Astrocyte (in vitro differentiated cells and primary cell): ENCODE data around the gene JUN. TPM values are rescaled to one million over a fixed set of nuclear protein-coding genes. Genes with fewer than 3 reads are reported as not detected.
A peak's percentile ranks its signal among the peaks of the same experiment; 100 is the strongest.

ENCODE experiments used
- DNase-seq: peaks from one replicate; pipeline ENCODE4 v3.0.0-alpha.2; 2010; ENCODE audit warnings: low read depth
- FAIRE-seq: peaks from 2 replicates; lab custom pipeline; 2011; peaks lifted over from hg19 to GRCh38; lab: Jason Lieb, UNC
- H2AFZ ChIP-seq: 2 replicates; pipeline ENCODE4 v1.6.0; 2012; ENCODE audit warnings: low read depth, low read length, inconsistent platforms
- H3K27ac ChIP-seq: 2 replicates; pipeline ENCODE4 v1.5.1; 2011; ENCODE audit warnings: low read depth, low read length, inconsistent platforms
- H3K27me3 ChIP-seq: 2 replicates; pipeline ENCODE4 v1.6.0; 2011; ENCODE audit warnings: low read length, inconsistent platforms; ENCODE audit not compliant: insufficient read depth
- H3K36me3 ChIP-seq: 2 replicates; pipeline ENCODE4 v1.5.1; 2011; ENCODE audit warnings: low read length, inconsistent platforms; ENCODE audit not compliant: insufficient read depth
- H3K4me1 ChIP-seq: 2 replicates; pipeline ENCODE4 v1.5.1; 2011; ENCODE audit warnings: low read length, inconsistent platforms; ENCODE audit not compliant: insufficient read depth
- H3K4me2 ChIP-seq: 2 replicates; pipeline ENCODE4 v1.6.0; 2012; ENCODE audit warnings: low read length, inconsistent platforms
- H3K4me3 ChIP-seq: 2 replicates; pipeline ENCODE4 v1.5.1; 2011; ENCODE audit warnings: low read depth, mild to moderate bottlenecking, low read length, inconsistent platforms; ENCODE audit not compliant: insufficient read depth
- H3K79me2 ChIP-seq: 2 replicates; pipeline ENCODE4 v1.6.0; 2012; ENCODE audit warnings: mild to moderate bottlenecking, low read length, inconsistent platforms; ENCODE audit not compliant: insufficient read depth
- H3K9ac ChIP-seq: 2 replicates; pipeline ENCODE4 v1.6.0; 2012; ENCODE audit warnings: mild to moderate bottlenecking, low read length, inconsistent platforms
- H3K9me3 ChIP-seq: 2 replicates; pipeline ENCODE4 v1.5.1; 2012; ENCODE audit warnings: low read depth, mild to moderate bottlenecking, low read length, inconsistent platforms; ENCODE audit not compliant: insufficient read depth
- H4K20me1 ChIP-seq: 2 replicates; pipeline ENCODE4 v1.6.0; 2012; ENCODE audit warnings: low read length, inconsistent platforms; ENCODE audit not compliant: insufficient read depth
- H3K27ac Mint-ChIP-seq: one replicate; pipeline ENCODE4 v1.8.0; 2021; ENCODE audit warnings: mild to moderate bottlenecking, mixed read lengths; ENCODE audit not compliant: unreplicated experiment
- H3K27me3 Mint-ChIP-seq: one replicate; pipeline ENCODE4 v1.8.0; 2021; ENCODE audit warnings: low read depth, mixed read lengths; ENCODE audit not compliant: unreplicated experiment
- H3K36me3 Mint-ChIP-seq: one replicate; pipeline ENCODE4 v1.8.0; 2021; ENCODE audit warnings: low read depth, mixed read lengths; ENCODE audit not compliant: unreplicated experiment
- H3K4me1 Mint-ChIP-seq: one replicate; pipeline ENCODE4 v1.8.0; 2021; ENCODE audit warnings: low read depth, mixed read lengths; ENCODE audit not compliant: unreplicated experiment
- H3K4me3 Mint-ChIP-seq: one replicate; pipeline ENCODE4 v1.8.0; 2021; ENCODE audit warnings: mild to moderate bottlenecking, moderate library complexity, mixed read lengths; ENCODE audit not compliant: unreplicated experiment
- H3K9me3 Mint-ChIP-seq: one replicate; pipeline ENCODE4 v1.8.0; 2021; ENCODE audit warnings: mild to moderate bottlenecking, mixed read lengths; ENCODE audit not compliant: unreplicated experiment
- CTCF ChIP-seq: IDR thresholded peaks from 2 replicates; pipeline ENCODE4 v1.5.1; 2011; ENCODE audit warnings: low read depth, mild to moderate bottlenecking, inconsistent platforms, low read length, moderate library complexity; ENCODE audit not compliant: insufficient read depth
- EZH2 ChIP-seq: IDR thresholded peaks from 2 replicates; pipeline ENCODE4 v1.6.1; 2012; ENCODE audit warnings: mild to moderate bottlenecking, low read length, inconsistent platforms; ENCODE audit not compliant: insufficient read depth
- total RNA-seq: library from RNA; stranded (reverse); gene quantifications from 2 replicates; pipeline ENCODE4 v1.2.1, GENCODE V29; 2021

The JUN gene
- total RNA-seq, 1 donor from 2014 or later: 101 TPM

- H3K4me1 ChIP-seq: peaks cover 63% of the 10 kb centered on the region
- no peaks in the 10 kb centered on the region for H3K27me3 Mint-ChIP-seq
- H3K9ac ChIP-seq: peak overlapping the region; percentile 80
- peak overlapping the region; percentile 65 for H2AFZ ChIP-seq
- H3K27me3 ChIP-seq: no peaks in the 10 kb centered on the region
- H3K9me3 Mint-ChIP-seq: no peaks in the 10 kb centered on the region
- DNase-seq (peak; percentile 85), FAIRE-seq (no peak)
- no peak for TF ChIP-seq CTCF
- TF ChIP-seq EZH2: no peak
- H3K4me1 Mint-ChIP-seq: peaks cover 35% of the 10 kb centered on the region
- H3K4me3 Mint-ChIP-seq: peak overlapping the region; percentile 81
- H3K36me3 Mint-ChIP-seq: no peaks in the 10 kb centered on the region
- no peaks in the 10 kb centered on the region for H4K20me1 ChIP-seq
- no peaks in the 10 kb centered on the region for H3K36me3 ChIP-seq
- H3K4me2 ChIP-seq: peak overlapping the region; percentile 89
- H3K27ac ChIP-seq: peak overlapping the region; percentile 79
- no peaks in the 10 kb centered on the region for H3K9me3 ChIP-seq
- H3K4me3 ChIP-seq: peak overlapping the region; percentile 49
- H3K27ac Mint-ChIP-seq: peak overlapping the region; percentile 91
- no peaks in the 10 kb centered on the region for H3K79me2 ChIP-seq
Measured at GRCh38 chr1:58816072-58816746, 32.4 kb upstream of the JUN start.

GRCh38 chr1:58815686-58816071, 31.8 kb upstream of the JUN start:
- no peaks in the 10 kb centered on the region for H4K20me1 ChIP-seq
- H3K4me1 Mint-ChIP-seq: peaks cover 35% of the 10 kb centered on the region
- H3K4me3 ChIP-seq: peak overlapping the region; percentile 49
- no peaks in the 10 kb centered on the region for H3K27me3 Mint-ChIP-seq
- peak overlapping the region; percentile 89 for H3K4me2 ChIP-seq
- H3K79me2 ChIP-seq: no peaks in the 10 kb centered on the region
- H3K9me3 Mint-ChIP-seq: no peaks in the 10 kb centered on the region
- FAIRE-seq (no peak), DNase-seq (no peak)
- peak overlapping the region; percentile 91 for H3K27ac Mint-ChIP-seq
- H3K9me3 ChIP-seq: no peaks in the 10 kb centered on the region
- peak overlapping the region; percentile 81 for H3K4me3 Mint-ChIP-seq
- H3K9ac ChIP-seq: peak overlapping the region; percentile 80
- TF ChIP-seq CTCF: no peak
- H3K36me3 Mint-ChIP-seq: no peaks in the 10 kb centered on the region
- H3K36me3 ChIP-seq: no peaks in the 10 kb centered on the region
- H3K4me1 ChIP-seq: peaks cover 63% of the 10 kb centered on the region
- H3K27ac ChIP-seq: peak overlapping the region; percentile 79
- H2AFZ ChIP-seq: peak overlapping the region; percentile 1
- no peaks in the 10 kb centered on the region for H3K27me3 ChIP-seq

- Mint-ChIP-seq H3K36me3 (no peaks in the 10 kb centered on the region), H3K4me3 (peak overlapping the region; percentile 81), H3K27ac (peak overlapping the region; percentile 91), H3K27me3 (no peaks in the 10 kb centered on the region), H3K9me3 (no peaks in the 10 kb centered on the region), H3K4me1 (peaks cover 35% of the 10 kb centered on the region)
- TF ChIP-seq CTCF (no peak), EZH2 (no peak)
- peak overlapping the region; percentile 80 for H3K9ac ChIP-seq
- H3K27ac ChIP-seq: peak overlapping the region; percentile 79
- peak overlapping the region; percentile 49 for H3K4me3 ChIP-seq
- H3K9me3 ChIP-seq: no peaks in the 10 kb centered on the region
- H3K4me2 ChIP-seq: peak overlapping the region; percentile 89
- H3K36me3 ChIP-seq: no peaks in the 10 kb centered on the region
- DNase-seq (peak; percentile 99), FAIRE-seq (no peak)
- no peaks in the 10 kb centered on the region for H3K79me2 ChIP-seq
- H3K4me1 ChIP-seq: peaks cover 63% of the 10 kb centered on the region
- no peaks in the 10 kb centered on the region for H3K27me3 ChIP-seq
- H4K20me1 ChIP-seq: no peaks in the 10 kb centered on the region
- peak overlapping the region; percentile 18 for H2AFZ ChIP-seq
Measured at GRCh38 chr1:58815069-58815685, 31.3 kb upstream of the JUN start.
